COLO829 (cell line): ENCODE measurements around the gene SPTBN4.
"Not testable (repeated sequence)": the region's sequence is repeated elsewhere in the genome, so short reads cannot be mapped to it uniquely, and the experiment has no call there.

Experiments
- DNase-seq: peaks from one replicate; pipeline ENCODE4 v3.0.0; 2012; ENCODE audit warnings: low spot score

Gene SPTBN4

GRCh38 chr19:40466985-40467734 lies at the start of gene SPTBN4:
SPTBN4 (plus strand) TSS chr19:40467001; CDS start chr19:40472622, 5,621 bp downstream.
- DNase-seq: no peak

GRCh38 chr19:40417643-40417981 lies 49.2 kb upstream of the SPTBN4 start:
- no peak for DNase-seq

- DNase-seq: no peak
Observed at GRCh38 chr19:40418040-40418439, 48.8 kb upstream of the SPTBN4 start.

- no peak for DNase-seq
Observed at GRCh38 chr19:40419066-40419612, 47.7 kb upstream of the SPTBN4 start.

- no peak for DNase-seq
Observed at GRCh38 chr19:40419780-40420179, 47.0 kb upstream of the SPTBN4 start.

GRCh38 chr19:40420451-40420765 lies 46.4 kb upstream of the SPTBN4 start:
- DNase-seq: no peak

- DNase-seq: peak; percentile 74
Observed at GRCh38 chr19:40420766-40421765, 45.7 kb upstream of the SPTBN4 start.

GRCh38 chr19:40421993-40422747 lies 44.6 kb upstream of the SPTBN4 start:
- no peak for DNase-seq

GRCh38 chr19:40422748-40423566 lies 43.8 kb upstream of the SPTBN4 start:
- no peak for DNase-seq

GRCh38 chr19:40423938-40424337 lies 42.9 kb upstream of the SPTBN4 start:
- DNase-seq: no peak

GRCh38 chr19:40424637-40425449 lies 42.0 kb upstream of the SPTBN4 start:
- DNase-seq: no peak

GRCh38 chr19:40425450-40426287 lies 41.1 kb upstream of the SPTBN4 start, which contains the start of gene SERTAD1:
SERTAD1 (minus strand) TSS chr19:40425992; CDS start chr19:40423546, 2,446 bp downstream.
- peak; percentile 98 for DNase-seq

GRCh38 chr19:40428197-40428596 lies 38.6 kb upstream of the SPTBN4 start:
- not testable (repeated sequence) for DNase-seq

GRCh38 chr19:40430242-40430641 lies 36.6 kb upstream of the SPTBN4 start:
- not testable (repeated sequence) for DNase-seq

- DNase-seq: no peak
Observed at GRCh38 chr19:40431698-40432097, 35.1 kb upstream of the SPTBN4 start.

GRCh38 chr19:40432760-40433159 lies 34.0 kb upstream of the SPTBN4 start:
- not testable (repeated sequence) for DNase-seq

GRCh38 chr19:40433391-40434216 lies 33.2 kb upstream of the SPTBN4 start:
- peak; percentile 70 for DNase-seq

GRCh38 chr19:40438284-40438683 lies 28.5 kb upstream of the SPTBN4 start:
- no peak for DNase-seq
